Vagina (tissue), 2 donors: ENCODE data around the gene RNF138. TPM values are rescaled to one million over a fixed set of nuclear protein-coding genes. Genes with fewer than 3 reads are reported as not detected.

Experiments used
- DNase-seq, 2 donors: peaks; one replicate each; pipeline ENCODE4 v3.0.0-alpha.2; 2017; ENCODE audit errors: extremely low spot score in 2 of 2
- H3K27ac ChIP-seq: fragments of 200-600 bp; sonication (generic); one replicate; pipeline ENCODE4 v1.5.1; 2019
- H3K27me3 ChIP-seq: fragments of 200-600 bp; sonication (generic); one replicate; pipeline ENCODE4 v1.5.1; 2019
- H3K36me3 ChIP-seq, 2 donors: fragments of 200-600 bp; sonication (generic); one replicate each; pipeline ENCODE4 v1.5.1; 2017 to 2019
- H3K4me1 ChIP-seq: fragments of 200-600 bp; sonication (generic); one replicate; pipeline ENCODE4 v1.5.1; 2019
- H3K4me3 ChIP-seq, 2 donors: fragments of 200-600 bp; sonication (generic); 1 replicate in 1 of 2; 2 replicates in 1 of 2; pipeline ENCODE4 v1.5.1; 2016 to 2019
- H3K9me3 ChIP-seq: fragments of 200-600 bp; sonication (generic); one replicate; pipeline ENCODE4 v1.5.1; 2019
- CTCF ChIP-seq, 3 experiments: fragments of 450-650 bp in 2 of 3; fragments of 200-600 bp in 1 of 3; sonication (generic) in 1 of 3; IDR thresholded peaks; one replicate each; pipeline ENCODE4 v1.5.1; 2017 to 2019; ENCODE audit warnings: antibody characterized with exemption in 3 of 3, mild to moderate bottlenecking in 2 of 3, moderate library complexity in 2 of 3
- POLR2A ChIP-seq, 2 donors: fragments of 450-650 bp; IDR thresholded peaks; one replicate each; pipeline ENCODE4 v1.6.1; 2017; ENCODE audit warnings: antibody characterized with exemption in 2 of 2, mild to moderate bottlenecking in 2 of 2, moderate library complexity in 2 of 2
- POLR2AphosphoS5 ChIP-seq, 2 donors: sonication (generic); formaldehyde crosslinking; IDR thresholded peaks; one replicate each; pipeline ENCODE4 v1.9.0; 2017; ENCODE audit warnings: antibody characterized with exemption in 2 of 2, mild to moderate bottlenecking in 2 of 2, low read depth in 1 of 2; ENCODE audit not compliant: insufficient read depth in 1 of 2
- intact Hi-C: fragments of 100-400 bp; cut with DNase I; formaldehyde crosslinking; loops from one replicate; pipeline ENCODE4 v1.15.1; 2023
- total RNA-seq: library from RNA; depleted of rRNA; stranded (reverse); fragments of >200 nt; gene quantifications from one replicate; pipeline ENCODE4 v1.2.3, GENCODE V29; 2016

The RNF138 gene
- total RNA-seq, 1 donor from 2014 or later = 15.7 TPM

- H3K27ac ChIP-seq = no peak overlapping the region
- peaks cover 0 to 1% of the 10 kb centered on the region in 2 donors for H3K36me3 ChIP-seq
- H3K27me3 ChIP-seq = no peaks in the 10 kb centered on the region
- no peak overlapping the region for H3K4me3 ChIP-seq
- no peak for TF ChIP-seq POLR2AphosphoS5 (IDR thresholded peaks at IDR 0.05; ENCODE audit: insufficient read depth in 1 of 2, low read depth in 1 of 2)
- no peak for TF ChIP-seq POLR2A (IDR thresholded peaks at IDR 0.05)
- no peak for TF ChIP-seq CTCF (IDR thresholded peaks at IDR 0.05)
- no peak for DNase-seq
- no peaks in the 10 kb centered on the region for H3K9me3 ChIP-seq
- H3K4me1 ChIP-seq = no peaks in the 10 kb centered on the region
- intact Hi-C loops = no loop called here
Observed at GRCh38 chr18:32135625-32136024, 44.0 kb downstream of the RNF138 start.

GRCh38 chr18:32138332-32138982 is 46.8 kb downstream of the RNF138 start:
- intact Hi-C loops = no loop called here
- Histone ChIP-seq H3K9me3 (no peaks in the 10 kb centered on the region), H3K4me1 (no peaks in the 10 kb centered on the region), H3K36me3 (no peaks in the 10 kb centered on the region), H3K27ac (no peak overlapping the region), H3K4me3 (no peak overlapping the region), H3K27me3 (no peaks in the 10 kb centered on the region)
- no peak for DNase-seq
- TF ChIP-seq POLR2AphosphoS5 (IDR thresholded peaks at IDR 0.05; ENCODE audit: insufficient read depth in 1 of 2, low read depth in 1 of 2) = no peak
- TF ChIP-seq POLR2A (IDR thresholded peaks at IDR 0.05) = no peak
- TF ChIP-seq CTCF (IDR thresholded peaks at IDR 0.05) = no peak

- Histone ChIP-seq H3K4me3 (no peak overlapping the region), H3K27me3 (no peaks in the 10 kb centered on the region), H3K36me3 (no peaks in the 10 kb centered on the region), H3K9me3 (no peaks in the 10 kb centered on the region), H3K27ac (no peak overlapping the region), H3K4me1 (no peaks in the 10 kb centered on the region)
- no peak for DNase-seq
- TF ChIP-seq POLR2A (IDR thresholded peaks at IDR 0.05) = no peak
- no peak for TF ChIP-seq CTCF (IDR thresholded peaks at IDR 0.05)
- TF ChIP-seq POLR2AphosphoS5 (IDR thresholded peaks at IDR 0.05; ENCODE audit: insufficient read depth in 1 of 2, low read depth in 1 of 2) = no peak
- intact Hi-C loops = no loop called here
Observed at GRCh38 chr18:32139835-32140283, 48.2 kb downstream of the RNF138 start.

- Histone ChIP-seq H3K4me1 (no peaks in the 10 kb centered on the region), H3K9me3 (no peaks in the 10 kb centered on the region), H3K27me3 (no peaks in the 10 kb centered on the region), H3K27ac (no peak overlapping the region), H3K4me3 (no peak overlapping the region), H3K36me3 (no peaks in the 10 kb centered on the region)
- intact Hi-C loops = no loop called here
- TF ChIP-seq CTCF (IDR thresholded peaks at IDR 0.05) (no peak), POLR2AphosphoS5 (IDR thresholded peaks at IDR 0.05; ENCODE audit: insufficient read depth in 1 of 2, low read depth in 1 of 2) (no peak), POLR2A (IDR thresholded peaks at IDR 0.05) (no peak)
- no peak for DNase-seq
Observed at GRCh38 chr18:32148185-32148870, 56.7 kb downstream of the RNF138 start.
